Lower leg skin (tissue), 3 donors: ENCODE measurements around the gene MFSD6L.

Experiments used
- CTCF ChIP-seq, 3 donors: fragments of 450-650 bp; IDR thresholded peaks; one replicate each; pipeline ENCODE4 v1.5.1; 2016; ENCODE audit warnings: antibody characterized with exemption in 3 of 3, mild to moderate bottlenecking in 3 of 3, moderate library complexity in 2 of 3
- POLR2A ChIP-seq, 2 donors: fragments of 450-650 bp; IDR thresholded peaks; one replicate each; pipeline ENCODE4 v1.6.1; 2016 to 2017; ENCODE audit warnings: antibody characterized with exemption in 2 of 2, mild to moderate bottlenecking in 1 of 2, moderate library complexity in 1 of 2

- TF ChIP-seq CTCF (IDR thresholded peaks at IDR 0.05) (no peak), POLR2A (IDR thresholded peaks at IDR 0.05) (no peak)
These were observed 4.6 kb upstream of the MFSD6L start for GRCh38 chr17:8803531-8804420.
